Gastrocnemius medialis (tissue), 4 donors: Measurements from ENCODE around the gene PRKAG2. TPM values are rescaled to one million over a fixed set of nuclear protein-coding genes. Genes with fewer than 3 reads are reported as not detected.
A peak's percentile ranks its signal among the peaks of the same experiment; 100 is the strongest.

ENCODE experiments used
- ATAC-seq, 2 donors: fragments of 150-250 bp; one replicate each; pipeline ENCODE4 v1.9.1; 2016
- DNase-seq, 2 donors: peaks; one replicate each; pipeline ENCODE4 v3.0.0-alpha.2; 2019
- H3K27ac ChIP-seq, 4 donors: fragments of 200-600 bp; sonication (generic); 1 replicate in 1 of 4; 2 replicates in 3 of 4; pipeline ENCODE4 v1.5.1; 2016 to 2018; ENCODE audit warnings: mild to moderate bottlenecking in 2 of 4, moderate library complexity in 1 of 4
- H3K27me3 ChIP-seq, 3 donors: fragments of 200-600 bp; sonication (generic) in 2 of 3; 1 replicate in 1 of 3; 2 replicates in 2 of 3; pipeline versions ENCODE4 v1.5.1 to v1.6.0; 2016 to 2019; ENCODE audit warnings: mild to moderate bottlenecking in 1 of 3, moderate library complexity in 1 of 3
- H3K36me3 ChIP-seq, 2 donors: fragments of 200-600 bp; sonication (generic) in 1 of 2; one replicate each; pipeline ENCODE4 v1.5.1; 2017 to 2018
- H3K4me1 ChIP-seq, 2 donors: fragments of 200-600 bp; sonication (generic) in 1 of 2; one replicate each; pipeline ENCODE4 v1.5.1; 2016 to 2017; ENCODE audit warnings: mild to moderate bottlenecking in 2 of 2
- H3K4me3 ChIP-seq, 4 donors: fragments of 200-600 bp; sonication (generic) in 3 of 4; 1 replicate in 1 of 4; 2 replicates in 3 of 4; pipeline ENCODE4 v1.5.1; 2016 to 2019; ENCODE audit warnings: mild to moderate bottlenecking in 2 of 4
- H3K9me3 ChIP-seq, 3 donors: fragments of 200-600 bp; sonication (generic) in 2 of 3; 1 replicate in 1 of 3; 2 replicates in 2 of 3; pipeline ENCODE4 v1.5.1; 2016 to 2019
- POLR2A ChIP-seq, 2 donors: fragments of 450-650 bp; IDR thresholded peaks; one replicate each; pipeline ENCODE4 v1.6.1; 2017; ENCODE audit warnings: antibody characterized with exemption in 2 of 2, mild to moderate bottlenecking in 2 of 2, moderate library complexity in 2 of 2
- in situ Hi-C, 4 donors: fragments of 200-750 bp; cut with MboI; loops; one replicate each; pipeline versions ENCODE4 v1.15.0 to v1.8.0; 2017; ENCODE audit warnings: low sequenced_read_pairs in 4 of 4
- intact Hi-C: fragments of 100-400 bp; cut with DNase I; formaldehyde crosslinking; loops from one replicate; pipeline ENCODE4 v1.15.1; 2023; ENCODE audit warnings: low total_unique reads
- total RNA-seq, 4 donors: library from RNA; depleted of rRNA; stranded (reverse); fragments of >200 nt; gene quantifications; one replicate each; pipeline versions ENCODE4 v1.1.0 to v1.2.3, GENCODE V29; 2016
- TF ChIP-seq, protein P1 (sequence below), 5 experiments: fragments of 450-650 bp in 3 of 5; fragments of 200-600 bp in 2 of 5; sonication (generic) in 2 of 5; IDR thresholded peaks in 4 of 5; conservative IDR thresholded peaks in 1 of 5; 1 replicate in 4 of 5; 2 replicates in 1 of 5; pipeline ENCODE4 v1.5.1; 2016 to 2019; ENCODE audit warnings: antibody characterized with exemption in 5 of 5, mild to moderate bottlenecking in 3 of 5, moderate library complexity in 3 of 5

PRKAG2 gene
- total RNA-seq, 4 donors from 2014 or later: 5.3 to 32.6 (median 13.9) TPM

DNA sequence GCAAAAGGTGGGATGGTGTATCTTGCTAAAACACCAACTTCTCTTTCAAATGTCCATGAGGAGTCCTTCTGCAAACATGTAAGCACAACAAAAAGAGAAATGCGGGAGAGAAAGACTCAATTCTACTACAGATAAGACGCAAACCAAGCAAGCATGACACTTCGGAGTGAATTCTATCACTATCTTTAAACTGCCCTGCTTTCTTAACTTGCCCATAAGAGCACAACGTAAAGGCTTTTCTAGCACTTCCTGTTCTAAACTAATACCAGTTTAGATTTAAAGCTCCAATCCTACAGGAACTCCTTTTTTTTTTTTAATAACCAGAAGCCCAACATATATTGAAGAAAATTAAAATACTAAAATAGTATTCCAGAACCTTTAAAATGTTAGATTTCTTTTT is 365.6 kb downstream of the PRKAG2 start:
- ATAC-seq: no peak
- TF ChIP-seq POLR2A (IDR thresholded peaks at IDR 0.05): no peak
- TF ChIP-seq, protein P1, sequence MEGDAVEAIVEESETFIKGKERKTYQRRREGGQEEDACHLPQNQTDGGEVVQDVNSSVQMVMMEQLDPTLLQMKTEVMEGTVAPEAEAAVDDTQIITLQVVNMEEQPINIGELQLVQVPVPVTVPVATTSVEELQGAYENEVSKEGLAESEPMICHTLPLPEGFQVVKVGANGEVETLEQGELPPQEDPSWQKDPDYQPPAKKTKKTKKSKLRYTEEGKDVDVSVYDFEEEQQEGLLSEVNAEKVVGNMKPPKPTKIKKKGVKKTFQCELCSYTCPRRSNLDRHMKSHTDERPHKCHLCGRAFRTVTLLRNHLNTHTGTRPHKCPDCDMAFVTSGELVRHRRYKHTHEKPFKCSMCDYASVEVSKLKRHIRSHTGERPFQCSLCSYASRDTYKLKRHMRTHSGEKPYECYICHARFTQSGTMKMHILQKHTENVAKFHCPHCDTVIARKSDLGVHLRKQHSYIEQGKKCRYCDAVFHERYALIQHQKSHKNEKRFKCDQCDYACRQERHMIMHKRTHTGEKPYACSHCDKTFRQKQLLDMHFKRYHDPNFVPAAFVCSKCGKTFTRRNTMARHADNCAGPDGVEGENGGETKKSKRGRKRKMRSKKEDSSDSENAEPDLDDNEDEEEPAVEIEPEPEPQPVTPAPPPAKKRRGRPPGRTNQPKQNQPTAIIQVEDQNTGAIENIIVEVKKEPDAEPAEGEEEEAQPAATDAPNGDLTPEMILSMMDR (IDR thresholded peaks at IDR 0.05 in 4 of 5, conservative IDR thresholded peaks at IDR 0.05 in 1 of 5): no peak
- no peak overlapping the region for H3K4me3 ChIP-seq
- no peaks in the 10 kb centered on the region for H3K36me3 ChIP-seq
- peak overlapping the region; percentile 85 to 98 (median 89) for H3K27ac ChIP-seq
- intact Hi-C loops (no loop called here), in situ Hi-C loops (loop anchor here in 1 of 4 donors (10.0 kb wide), 1 partner anchor 46 kb away; no protein-coding TSS in a partner anchor)
- no peaks in the 10 kb centered on the region for H3K27me3 ChIP-seq
- peaks cover 91 to 98% of the 10 kb centered on the region in 2 donors for H3K4me1 ChIP-seq
- no peak for DNase-seq
- H3K9me3 ChIP-seq: no peaks in the 10 kb centered on the region

GRCh38 chr7:151509670-151510333 is 367.1 kb downstream of the PRKAG2 start:
- TF ChIP-seq POLR2A (IDR thresholded peaks at IDR 0.05): no peak
- TF ChIP-seq, protein P1 (IDR thresholded peaks at IDR 0.05 in 4 of 5, conservative IDR thresholded peaks at IDR 0.05 in 1 of 5): no peak
- Histone ChIP-seq H3K4me1 (peaks cover 96 to 98% of the 10 kb centered on the region in 2 donors), H3K27ac (peak overlapping the region; percentile 77 to 98 (median 88)), H3K27me3 (no peaks in the 10 kb centered on the region), H3K9me3 (no peaks in the 10 kb centered on the region), H3K4me3 (no peak overlapping the region), H3K36me3 (no peaks in the 10 kb centered on the region)
- intact Hi-C loops: loop anchor here (10.0 kb wide), 1 partner anchor 425 kb away; the partner anchor contains the start of genes AGAP3, FASTK and TMUB1
- in situ Hi-C loops: loop anchor here in 1 of 4 donors (10.0 kb wide), 1 partner anchor 45 kb away; no protein-coding TSS in a partner anchor
- DNase-seq (no peak), ATAC-seq (no peak)

DNA sequence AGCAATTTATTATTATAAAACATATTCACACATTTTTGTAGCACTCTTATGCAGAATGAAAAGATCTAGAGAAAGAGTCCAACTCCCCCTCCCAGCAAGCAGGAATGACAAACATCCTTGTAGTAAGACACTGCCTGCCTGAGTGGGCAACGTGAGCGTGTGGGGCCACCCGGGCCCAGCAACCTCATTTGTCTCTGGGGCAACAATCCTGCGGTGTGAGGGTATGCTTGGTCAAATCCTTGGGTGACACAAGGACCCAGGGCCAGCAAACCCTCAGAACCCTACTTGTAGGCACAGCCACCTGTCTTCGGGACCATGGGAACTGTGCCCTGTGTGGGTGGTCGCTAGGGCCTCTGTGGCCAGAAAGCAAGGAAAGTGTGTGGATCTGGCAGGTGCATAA is 367.9 kb downstream of the PRKAG2 start:
- no peaks in the 10 kb centered on the region for H3K9me3 ChIP-seq
- no peaks in the 10 kb centered on the region for H3K36me3 ChIP-seq
- H3K4me1 ChIP-seq: peaks cover 98% of the 10 kb centered on the region in 2 donors
- DNase-seq: no peak
- in situ Hi-C loops: no loop called here
- peak overlapping the region; percentile 77 to 98 (median 88) for H3K27ac ChIP-seq
- intact Hi-C loops: loop anchor here (10.0 kb wide), 1 partner anchor 424 kb away; the partner anchor contains the start of genes AGAP3, FASTK and TMUB1
- no peaks in the 10 kb centered on the region for H3K27me3 ChIP-seq
- no peak for TF ChIP-seq POLR2A (IDR thresholded peaks at IDR 0.05)
- TF ChIP-seq, protein P1 (IDR thresholded peaks at IDR 0.05 in 4 of 5, conservative IDR thresholded peaks at IDR 0.05 in 1 of 5): no peak
- no peak for ATAC-seq
- H3K4me3 ChIP-seq: no peak overlapping the region

GRCh38 chr7:151507806-151508205 is 369.1 kb downstream of the PRKAG2 start:
- DNase-seq: no peak
- Histone ChIP-seq H3K9me3 (no peaks in the 10 kb centered on the region), H3K4me1 (peaks cover 96 to 98% of the 10 kb centered on the region in 2 donors), H3K27ac (peak overlapping the region; percentile 77 to 98 (median 88)), H3K36me3 (no peaks in the 10 kb centered on the region), H3K27me3 (no peaks in the 10 kb centered on the region), H3K4me3 (no peak overlapping the region)
- TF ChIP-seq, protein P1 (IDR thresholded peaks at IDR 0.05 in 4 of 5, conservative IDR thresholded peaks at IDR 0.05 in 1 of 5): no peak
- no peak for TF ChIP-seq POLR2A (IDR thresholded peaks at IDR 0.05)
- in situ Hi-C loops: no loop called here
- intact Hi-C loops: loop anchor here (10.0 kb wide), 1 partner anchor 423 kb away; the partner anchor contains the start of genes AGAP3, FASTK and TMUB1
- ATAC-seq: no peak
